DMS53 (cell line): ENCODE measurements around the gene LMO1.

Experiments
- DNase-seq: peaks from one replicate; lab custom pipeline; 2025; lab: John Stamatoyannopoulos, UW

The LMO1 gene

GRCh38 chr11:8227156-8228152, 36.2 kb downstream of the LMO1 start:
- DNase-seq = no peak

GRCh38 chr11:8225589-8226036, 38.1 kb downstream of the LMO1 start:
- peak; percentile 73 for DNase-seq

GRCh38 chr11:8224711-8225110, 39.0 kb downstream of the LMO1 start:
- no peak for DNase-seq

- no peak for DNase-seq
Observed at GRCh38 chr11:8224161-8224591, 39.5 kb downstream of the LMO1 start.

- DNase-seq = no peak
Observed at GRCh38 chr11:8223513-8223900, 40.2 kb downstream of the LMO1 start.

GRCh38 chr11:8222820-8223512, 40.7 kb downstream of the LMO1 start:
- no peak for DNase-seq

- no peak for DNase-seq
Observed at GRCh38 chr11:8221917-8222495, 41.7 kb downstream of the LMO1 start.

- no peak for DNase-seq
Observed at GRCh38 chr11:8221046-8221723, 42.5 kb downstream of the LMO1 start.

GRCh38 chr11:8220261-8221045, 43.2 kb downstream of the LMO1 start:
- no peak for DNase-seq

GRCh38 chr11:8219257-8220021, 44.2 kb downstream of the LMO1 start:
- DNase-seq = peak; percentile 80

- peak; percentile 13 for DNase-seq
Observed at GRCh38 chr11:8218840-8219239, 44.8 kb downstream of the LMO1 start.

GRCh38 chr11:8218409-8218808, 45.3 kb downstream of the LMO1 start:
- no peak for DNase-seq

GRCh38 chr11:8217926-8218325, 45.8 kb downstream of the LMO1 start:
- DNase-seq = no peak

GRCh38 chr11:8217136-8217535, 46.5 kb downstream of the LMO1 start:
- DNase-seq = no peak

- DNase-seq = no peak
Observed at GRCh38 chr11:8213376-8213775, 50.3 kb downstream of the LMO1 start.

- DNase-seq = peak; percentile 33
Observed at GRCh38 chr11:8209208-8209807, 54.4 kb downstream of the LMO1 start.

- DNase-seq = no peak
Observed at GRCh38 chr11:8207080-8208000, 56.3 kb downstream of the LMO1 start.

- no peak for DNase-seq
Observed at GRCh38 chr11:8206251-8207079, 57.2 kb downstream of the LMO1 start.
